Measurements from ENCODE around the gene FBXL3. TPM values are rescaled to one million over a fixed set of nuclear protein-coding genes. Genes with fewer than 3 reads are reported as not detected.
A peak's percentile ranks its signal among the peaks of the same experiment; 100 is the strongest.

The FBXL3 gene
- total and polyA plus RNA-seq, 2 of the 8 experiments (the other 6 are each of a cell fraction or from before 2014, with no cell fraction given) = 4.9 to 14.9 TPM

DNA sequence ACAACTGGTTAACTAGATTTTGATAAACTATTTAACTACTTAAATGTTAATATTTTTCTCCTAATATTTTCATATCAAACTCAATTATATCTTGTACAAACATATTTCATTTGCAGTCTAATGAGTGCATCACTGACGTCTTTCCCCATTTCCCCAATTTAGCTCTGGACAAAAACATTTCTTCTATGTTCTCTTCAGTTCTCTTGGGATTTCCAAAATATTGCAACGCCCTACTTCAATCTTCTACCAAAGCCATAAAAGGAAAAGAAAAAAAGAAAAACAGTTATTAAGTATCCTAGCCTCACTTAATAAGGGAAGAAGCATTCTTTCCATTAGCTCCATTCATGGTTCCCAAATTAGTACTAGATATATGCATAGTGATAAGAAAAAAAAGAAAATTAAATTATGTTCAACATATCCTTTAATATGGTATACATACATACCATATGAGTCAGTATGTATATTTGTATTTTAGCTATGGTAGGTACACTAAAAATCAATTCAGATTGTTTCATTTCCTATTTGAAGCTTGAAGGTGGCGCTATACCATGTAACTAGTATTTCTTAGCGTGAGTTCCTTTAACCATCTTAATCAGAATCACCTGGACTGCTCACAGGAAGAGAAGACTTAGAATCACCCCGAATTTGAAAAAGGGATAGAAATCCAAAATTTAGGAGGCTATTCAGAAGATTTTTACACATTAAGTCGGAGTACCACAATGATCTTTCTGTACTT lies 9.9 kb downstream of the FBXL3 start:
- H4K91ac ChIP-seq (replicated peaks; ENCODE audit: insufficient read length, low read length) = no peak overlapping the region
- H3K23me2 ChIP-seq (ENCODE audit: low read depth, low read length) = no peaks in the 10 kb centered on the region; the same call in 1 of the 2 replicates
- no peak overlapping the region for H2BK15ac ChIP-seq (ENCODE audit: low read length)
- H2BK5ac ChIP-seq (ENCODE audit: low read depth, low read length) = no peak overlapping the region
- H3K18ac ChIP-seq (ENCODE audit: extremely low read depth, low read length) = no peak overlapping the region
- no peak overlapping the region for H2BK12ac ChIP-seq (ENCODE audit: low read depth, low read length)
- peaks cover 0 to 31% of the 10 kb centered on the region in 2 experiments; a peak in 2 of 4 replicates for H3K79me2 ChIP-seq (ENCODE audit: control insufficient read depth in 1 of 2, insufficient read depth in 2 of 2, low read length in 2 of 2)
- 0 out of 2 replicates have a peak, but pooled peaks cover 3% of the 10 kb centered on the region for H3K79me1 ChIP-seq (ENCODE audit: low read depth, low read length)
- H3K4me1 ChIP-seq (replicated peaks in 1 of 4; ENCODE audit: control insufficient read depth in 3 of 4, insufficient read depth in 4 of 4, low read length in 3 of 4) = no peaks in the 10 kb centered on the region
- peaks cover 16 to 66% (median 30%) of the 10 kb centered on the region in 4 experiments for H3K36me3 ChIP-seq (ENCODE audit: control insufficient read depth in 2 of 4, insufficient read depth in 4 of 4, low read length in 3 of 4)
- H3K4ac ChIP-seq (replicated peaks; ENCODE audit: insufficient read length, low read depth, low read length) = no peak overlapping the region
- CTCF ChIA-PET (ENCODE audit: partially characterized antibody) = interaction anchor here (0.8 to 1.6 kb wide), 8 partner anchors 8 to 102 kb away, joined by 3 to 11 read pairs (median 4); no protein-coding TSS in a partner anchor
- H4K5ac ChIP-seq (ENCODE audit: insufficient read length, low read depth, low read length) = no peak overlapping the region
- POLR2A ChIA-PET (ENCODE audit: partially characterized antibody) = interaction anchor here (0.6 kb wide), 1 partner anchor 15 kb away, joined by 3 read pairs; no protein-coding TSS in a partner anchor
- H4K20me1 ChIP-seq (replicated peaks in 1 of 2; ENCODE audit: control insufficient read depth in 1 of 2, insufficient read depth in 2 of 2, low read length in 2 of 2) = peaks cover 0 to 7% of the 10 kb centered on the region in 2 experiments
- no peak overlapping the region for H3K9ac ChIP-seq (replicated peaks in 1 of 4; ENCODE audit: extremely low read depth in 1 of 4, low read depth in 3 of 4, low read length in 3 of 4)
- H3K4me2 ChIP-seq (ENCODE audit: insufficient read depth in 1 of 2, low read depth in 2 of 2, low read length in 2 of 2) = no peak overlapping the region
- TF ChIP-seq NANOG (IDR thresholded peaks at IDR 0.05; ENCODE audit: insufficient read depth, low read depth, low read length, poor library complexity, severe bottlenecking) (no peak), RBBP5 (IDR thresholded peaks at IDR 0.05; ENCODE audit: borderline replicate concordance, low read depth, low read length) (no peak), RAD21 (IDR thresholded peaks at IDR 0.05 in 1 of 2, conservative IDR thresholded peaks at IDR 0.05 in 1 of 2; ENCODE audit: low read depth in 2 of 2, low read length in 2 of 2) (peak; percentile 16 to 23; a peak in 2 of 4 replicates), CTCF (IDR thresholded peaks at IDR 0.05; ENCODE audit: control extremely low read depth in 1 of 3, insufficient read depth in 1 of 3, low read depth in 1 of 3, low read length in 3 of 3) (peak in 1 of 3 experiments; percentile 24; a peak in 2 of 4 replicates)
- no peak overlapping the region for H3K27ac ChIP-seq (ENCODE audit: low read depth, low read length)
- no peak overlapping the region for H2AK5ac ChIP-seq (ENCODE audit: low read depth, low read length)
- no peaks in the 10 kb centered on the region for H3K27me3 ChIP-seq (replicated peaks in 1 of 4; ENCODE audit: control insufficient read depth in 3 of 4, extremely low read depth in 1 of 4, insufficient read depth in 3 of 4, low read length in 3 of 4)
- H3K14ac ChIP-seq (ENCODE audit: insufficient read length) = no peak overlapping the region
- 89% methylated on average over 6 of the region's 6 CpGs; no CpG with 5 or more reads in 1 of the 2 experiments for WGBS, 2 experiments (ENCODE audit: extremely low coverage in 1 of 2, insufficient coverage in 1 of 2, insufficient read length in 1 of 2, insufficient replicate concordance in 2 of 2, low coverage in 1 of 2, low lambda C conversion rate in 2 of 2, missing lambda C conversion rate in 1 of 2)
- no peak overlapping the region for H3K56ac ChIP-seq (replicated peaks; ENCODE audit: insufficient read length, low read depth, low read length)
- H2BK20ac ChIP-seq (ENCODE audit: low read length) = no peak overlapping the region
- H3K9me3 ChIP-seq (ENCODE audit: insufficient read depth in 2 of 2, low read depth in 1 of 2, low read length in 1 of 2) = no peaks in the 10 kb centered on the region
- no peak overlapping the region for H2AFZ ChIP-seq (ENCODE audit: low read length)
- H3K23ac ChIP-seq (ENCODE audit: insufficient read length) = no peak overlapping the region
- H2BK120ac ChIP-seq (replicated peaks; ENCODE audit: low read depth, low read length) = no peak overlapping the region
- no peak for FAIRE-seq
- H3K4me3 ChIP-seq (ENCODE audit: extremely low read depth in 1 of 4, insufficient read depth in 2 of 4, low read depth in 3 of 4, low read length in 4 of 4) = no peak overlapping the region
- no peak overlapping the region for H4K8ac ChIP-seq (ENCODE audit: extremely low read depth, insufficient read depth, low read length)
- no peak for DNase-seq (ENCODE audit: low read depth in 1 of 2, low spot score in 2 of 2)
